OCI-LY7 (cell line): ENCODE results near the gene TRIM40.

Experiments
- CTCF ChIP-seq: fragments of 200-600 bp; sonication (generic); conservative IDR thresholded peaks from 2 replicates; pipeline ENCODE4 v1.5.1; 2014; ENCODE audit warnings: mild to moderate bottlenecking, antibody characterized with exemption, low read length, moderate library complexity, mixed read lengths
- EZH2phosphoT487 ChIP-seq: fragments of 200-600 bp; sonication (generic); IDR thresholded peaks from 2 replicates; pipeline ENCODE4 v1.6.1; 2018; ENCODE audit warnings: low read depth, borderline replicate concordance, mild to moderate bottlenecking, mixed run types, antibody characterized with exemption, low read length, moderate library complexity, mixed read lengths

- no peak for TF ChIP-seq CTCF
- no peak for TF ChIP-seq EZH2phosphoT487
These were observed 48.6 kb downstream of the TRIM40 start for GRCh38 chr6:30184417-30185031.
